Prostate gland (tissue), 2 donors: ENCODE data around the gene CACNG7. TPM values are rescaled to one million over a fixed set of nuclear protein-coding genes. Genes with fewer than 3 reads are reported as not detected.

ENCODE experiments used
- DNase-seq: peaks from one replicate; pipeline ENCODE4 v3.0.0-alpha.2; 2019; ENCODE audit warnings: low spot score
- H3K27ac ChIP-seq, 2 donors: fragments of 200-600 bp; sonication (generic); 2 replicates each; pipeline ENCODE4 v1.5.1; 2017 to 2019
- H3K27me3 ChIP-seq: fragments of 200-600 bp; sonication (generic); replicated peaks from 2 replicates; pipeline ENCODE4 v1.5.1; 2019; ENCODE audit not compliant: insufficient read depth
- H3K36me3 ChIP-seq, 2 donors: fragments of 200-600 bp; sonication (generic); 1 replicate in 1 of 2; 2 replicates in 1 of 2; pipeline versions ENCODE4 v1.5.1 to v1.8.1; 2017 to 2019
- H3K4me1 ChIP-seq: fragments of 200-600 bp; sonication (generic); replicated peaks from 2 replicates; pipeline ENCODE4 v1.5.1; 2019
- H3K4me3 ChIP-seq, 2 donors: fragments of 200-600 bp; sonication (generic); 2 replicates each; pipeline ENCODE4 v1.5.1; 2017 to 2019
- H3K9me3 ChIP-seq: fragments of 200-600 bp; sonication (generic); 2 replicates; pipeline ENCODE4 v1.5.1; 2017
- CTCF ChIP-seq, 4 experiments: fragments of 200-600 bp in 2 of 4; fragments of 450-650 bp in 2 of 4; sonication (generic) in 2 of 4; IDR thresholded peaks; 1 replicate in 3 of 4; 2 replicates in 1 of 4; pipeline ENCODE4 v1.5.1; 2016 to 2019; ENCODE audit warnings: antibody characterized with exemption in 4 of 4, mild to moderate bottlenecking in 2 of 4, moderate library complexity in 2 of 4
- POLR2A ChIP-seq: fragments of 450-650 bp; IDR thresholded peaks from one replicate; pipeline ENCODE4 v1.6.1; 2016; ENCODE audit warnings: antibody characterized with exemption, mild to moderate bottlenecking
- POLR2AphosphoS5 ChIP-seq: sonication (generic); formaldehyde crosslinking; IDR thresholded peaks from one replicate; pipeline ENCODE4 v1.6.1; 2017; ENCODE audit warnings: antibody characterized with exemption
- WGBS: methylation state at CpG from one replicate; pipeline ENCODE4 v1.1.5; 2018; 5-methylcytosine and 5-hydroxymethylcytosine counted together
- intact Hi-C: fragments of 100-400 bp; cut with DNase I; formaldehyde crosslinking; loops from one replicate; pipeline ENCODE4 v1.14.2; 2022
- total RNA-seq, 2 donors: library from RNA; depleted of rRNA; stranded (reverse); fragments of >200 nt; gene quantifications; one replicate each; pipeline ENCODE4 v1.1.0, GENCODE V29; 2016

The CACNG7 gene
- total RNA-seq, 2 donors from 2014 or later = not detected

DNA sequence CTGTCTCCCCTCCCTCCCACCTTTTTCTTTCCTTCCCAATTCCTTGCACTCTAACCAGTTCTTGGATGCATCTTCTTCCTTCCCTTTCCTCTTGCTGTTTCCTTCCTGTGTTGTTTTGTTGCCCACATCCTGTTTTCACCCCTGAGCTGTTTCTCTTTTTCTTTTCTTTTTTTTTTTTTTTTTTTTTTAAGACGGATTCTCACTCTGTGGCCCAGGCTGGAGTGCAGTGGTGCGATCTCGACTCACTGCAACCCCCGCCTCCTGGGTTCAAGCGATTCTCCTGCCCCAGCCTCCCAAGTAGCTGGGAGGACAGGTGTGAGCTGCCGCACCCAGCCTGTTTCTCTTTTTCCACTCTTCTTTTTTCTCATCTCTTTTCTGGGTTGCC, 34.5 kb upstream of the CACNG7 start:
- DNase-seq = no peak
- 69% methylated on average over 6 of the region's 6 CpGs for WGBS
- Histone ChIP-seq H3K4me1 (no peaks in the 10 kb centered on the region), H3K27ac (no peak overlapping the region), H3K27me3 (peaks cover 2% of the 10 kb centered on the region), H3K36me3 (peaks cover 8 to 16% of the 10 kb centered on the region in 2 donors), H3K9me3 (no peaks in the 10 kb centered on the region), H3K4me3 (no peak overlapping the region)
- intact Hi-C loops = no loop called here
- TF ChIP-seq POLR2A = no peak
- no peak for TF ChIP-seq POLR2AphosphoS5
- no peak for TF ChIP-seq CTCF (IDR thresholded peaks at IDR 0.05)

- Histone ChIP-seq H3K9me3 (no peaks in the 10 kb centered on the region), H3K4me1 (no peaks in the 10 kb centered on the region), H3K36me3 (peaks cover 8 to 16% of the 10 kb centered on the region in 2 donors), H3K4me3 (no peak overlapping the region), H3K27ac (no peak overlapping the region), H3K27me3 (peaks cover 3% of the 10 kb centered on the region)
- TF ChIP-seq POLR2A (no peak), POLR2AphosphoS5 (no peak), CTCF (IDR thresholded peaks at IDR 0.05) (no peak)
- no peak for DNase-seq
- 78% methylated on average over 17 of the region's 17 CpGs for WGBS
- intact Hi-C loops = no loop called here
Measured at GRCh38 chr19:53875602-53876325, 33.3 kb upstream of the CACNG7 start.

- Histone ChIP-seq H3K36me3 (peaks cover 8 to 16% of the 10 kb centered on the region in 2 donors), H3K27ac (no peak overlapping the region), H3K4me1 (peaks cover 2% of the 10 kb centered on the region), H3K9me3 (no peaks in the 10 kb centered on the region), H3K27me3 (peaks cover 3% of the 10 kb centered on the region), H3K4me3 (no peak overlapping the region)
- intact Hi-C loops = no loop called here
- no peak for DNase-seq
- 78% methylated on average over 5 of the region's 6 CpGs for WGBS
- TF ChIP-seq POLR2A (no peak), CTCF (IDR thresholded peaks at IDR 0.05) (no peak), POLR2AphosphoS5 (no peak)
Measured at GRCh38 chr19:53876651-53877224, 32.3 kb upstream of the CACNG7 start.

- no peak overlapping the region for H3K4me3 ChIP-seq
- H3K36me3 ChIP-seq = peaks cover 8 to 16% of the 10 kb centered on the region in 2 donors
- no peak for DNase-seq
- no peaks in the 10 kb centered on the region for H3K9me3 ChIP-seq
- no peak overlapping the region for H3K27ac ChIP-seq
- WGBS = 72% methylated on average over 10 of the region's 10 CpGs
- TF ChIP-seq CTCF (IDR thresholded peaks at IDR 0.05) = no peak
- peaks cover 5% of the 10 kb centered on the region for H3K27me3 ChIP-seq
- H3K4me1 ChIP-seq = peaks cover 6% of the 10 kb centered on the region
- intact Hi-C loops = no loop called here
Measured at GRCh38 chr19:53877361-53877766, 31.7 kb upstream of the CACNG7 start.

DNA sequence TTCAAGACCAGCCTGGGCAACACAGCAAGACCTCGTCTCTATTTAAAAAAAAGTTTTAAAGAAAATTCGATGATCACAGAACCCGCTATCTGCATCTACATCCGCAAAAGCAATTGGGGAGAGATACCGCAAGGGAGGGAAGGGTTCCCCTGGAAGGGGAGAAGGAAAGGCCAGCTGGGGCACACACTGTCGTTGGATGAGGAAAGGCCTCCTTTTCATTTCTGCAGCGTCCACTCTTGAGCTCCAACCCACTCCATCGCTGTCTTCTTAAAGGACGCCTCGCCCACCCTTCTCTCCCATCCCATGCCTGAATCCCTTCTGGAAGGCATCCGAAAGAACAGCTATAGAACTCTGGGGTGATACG, 30.3 kb upstream of the CACNG7 start:
- Histone ChIP-seq H3K9me3 (no peaks in the 10 kb centered on the region), H3K36me3 (peaks cover 2 to 7% of the 10 kb centered on the region in 2 donors), H3K27ac (no peak overlapping the region), H3K27me3 (peaks cover 17% of the 10 kb centered on the region), H3K4me1 (peaks cover 6% of the 10 kb centered on the region), H3K4me3 (peak overlapping the region; percentile 33 to 37)
- TF ChIP-seq CTCF (IDR thresholded peaks at IDR 0.05) (no peak), POLR2AphosphoS5 (no peak), POLR2A (no peak)
- 47% methylated on average over 12 of the region's 12 CpGs for WGBS
- intact Hi-C loops = no loop called here
- DNase-seq = no peak
